Type B pancreatic cell (in vitro differentiated cells): ENCODE measurements around the gene TTC28. TPM values are rescaled to one million over a fixed set of nuclear protein-coding genes. Genes with fewer than 3 reads are reported as not detected.

Experiments used
- DNase-seq: peaks from one replicate; pipeline ENCODE4 v3.0.0; 2021; ENCODE audit warnings: mixed read lengths; ENCODE audit not compliant: unreplicated experiment; ENCODE audit errors: extremely low spot score
- H3K27ac Mint-ChIP-seq: 2 replicates; pipeline ENCODE4 v1.8.0; 2021; ENCODE audit warnings: mild to moderate bottlenecking, mixed read lengths
- H3K27me3 Mint-ChIP-seq: 2 replicates; pipeline ENCODE4 v1.8.0; 2021; ENCODE audit warnings: mixed read lengths
- H3K36me3 Mint-ChIP-seq: 2 replicates; pipeline ENCODE4 v1.8.0; 2021; ENCODE audit warnings: mixed read lengths
- H3K4me1 Mint-ChIP-seq: one replicate; pipeline ENCODE4 v1.8.0; 2021; ENCODE audit warnings: mixed read lengths; ENCODE audit not compliant: unreplicated experiment
- H3K4me3 Mint-ChIP-seq: 2 replicates; pipeline ENCODE4 v1.8.0; 2021; ENCODE audit warnings: mild to moderate bottlenecking, mixed read lengths
- H3K9me3 Mint-ChIP-seq: 2 replicates; pipeline ENCODE4 v1.8.0; 2021; ENCODE audit warnings: mixed read lengths
- CTCF ChIP-seq: fragments of 200-600 bp; sonication (generic); conservative IDR thresholded peaks from 2 replicates; pipeline ENCODE4 v1.5.0; 2021; ENCODE audit warnings: antibody characterized with exemption, mild to moderate bottlenecking
- total RNA-seq: library from RNA; stranded (reverse); gene quantifications from 2 replicates; pipeline ENCODE4 v1.2.1, GENCODE V29; 2021; ENCODE audit warnings: low replicate concordance

The TTC28 gene
- total RNA-seq, 1 donor from 2014 or later = 59.2 TPM

GRCh38 chr22:28594076-28594796 lies 85.4 kb downstream of the TTC28 start:
- Mint-ChIP-seq H3K4me3 (no peak overlapping the region), H3K27me3 (no peaks in the 10 kb centered on the region), H3K9me3 (no peaks in the 10 kb centered on the region), H3K27ac (no peak overlapping the region), H3K4me1 (peaks cover 22% of the 10 kb centered on the region), H3K36me3 (no peaks in the 10 kb centered on the region)
- DNase-seq = no peak
- TF ChIP-seq CTCF = no peak

GRCh38 chr22:28593299-28593698 lies 86.3 kb downstream of the TTC28 start:
- peaks cover 25% of the 10 kb centered on the region for H3K4me1 Mint-ChIP-seq
- H3K36me3 Mint-ChIP-seq = no peaks in the 10 kb centered on the region
- no peak overlapping the region for H3K4me3 Mint-ChIP-seq
- H3K27me3 Mint-ChIP-seq = no peaks in the 10 kb centered on the region
- no peak overlapping the region for H3K27ac Mint-ChIP-seq
- TF ChIP-seq CTCF = no peak
- no peak for DNase-seq
- H3K9me3 Mint-ChIP-seq = no peaks in the 10 kb centered on the region

- no peak for TF ChIP-seq CTCF
- H3K36me3 Mint-ChIP-seq = no peaks in the 10 kb centered on the region
- no peaks in the 10 kb centered on the region for H3K27me3 Mint-ChIP-seq
- DNase-seq = no peak
- no peaks in the 10 kb centered on the region for H3K9me3 Mint-ChIP-seq
- H3K4me1 Mint-ChIP-seq = peaks cover 17% of the 10 kb centered on the region
- no peak overlapping the region for H3K4me3 Mint-ChIP-seq
- no peak overlapping the region for H3K27ac Mint-ChIP-seq
Measured at GRCh38 chr22:28589102-28589750, 90.4 kb downstream of the TTC28 start.

DNA sequence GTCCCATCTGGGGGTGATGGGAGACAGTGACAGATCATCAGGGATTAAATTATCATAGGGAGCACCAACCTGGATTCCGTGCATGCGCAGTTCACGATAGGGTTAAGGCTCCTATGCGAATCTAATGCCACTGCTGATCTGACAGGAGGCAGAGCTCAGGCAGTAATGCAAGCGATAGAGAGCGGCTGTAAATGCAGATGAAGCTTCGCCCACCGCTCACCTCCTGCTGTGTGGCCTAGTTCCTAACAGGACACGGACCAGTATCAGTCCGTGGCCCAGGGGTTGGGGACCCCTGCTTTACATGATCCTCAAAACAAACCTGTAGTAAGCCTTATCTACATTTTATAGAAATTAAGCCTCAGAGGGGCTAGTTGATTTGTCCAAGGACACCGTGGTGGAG lies 94.3 kb downstream of the TTC28 start:
- H3K9me3 Mint-ChIP-seq = no peaks in the 10 kb centered on the region
- no peaks in the 10 kb centered on the region for H3K27me3 Mint-ChIP-seq
- H3K4me1 Mint-ChIP-seq = peaks cover 16% of the 10 kb centered on the region
- no peak overlapping the region for H3K27ac Mint-ChIP-seq
- TF ChIP-seq CTCF = no peak
- DNase-seq = no peak
- H3K4me3 Mint-ChIP-seq = no peak overlapping the region
- H3K36me3 Mint-ChIP-seq = no peaks in the 10 kb centered on the region

DNA sequence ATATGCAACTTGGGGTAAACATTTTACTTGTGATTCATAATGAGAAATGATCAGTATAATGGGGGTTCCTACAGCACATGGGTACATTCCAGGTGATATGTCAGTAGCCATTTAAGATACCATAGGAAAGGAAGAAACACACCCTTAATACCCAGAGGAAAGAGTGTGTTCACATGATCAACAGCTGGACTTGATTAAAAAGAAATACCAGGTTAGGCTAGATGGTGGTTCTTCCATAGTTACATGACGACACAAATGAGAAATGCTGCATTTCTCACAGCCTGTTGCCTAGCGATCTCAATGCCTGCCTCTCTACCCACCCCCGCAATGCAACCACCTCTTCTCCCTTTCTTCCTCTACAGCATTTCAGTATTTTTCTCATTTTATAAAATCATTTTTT lies 96.8 kb downstream of the TTC28 start:
- DNase-seq = no peak
- peak overlapping the region; percentile 36 for H3K27ac Mint-ChIP-seq

More for the DNA sequence above, 96.8 kb downstream of the TTC28 start:
- Mint-ChIP-seq H3K4me3 (no peak overlapping the region), H3K27me3 (no peaks in the 10 kb centered on the region), H3K4me1 (peaks cover 10% of the 10 kb centered on the region), H3K9me3 (no peaks in the 10 kb centered on the region), H3K36me3 (no peaks in the 10 kb centered on the region)
- no peak for TF ChIP-seq CTCF
